ENCODE results near the gene ZYX. TPM values are rescaled to one million over a fixed set of nuclear protein-coding genes. Genes with fewer than 3 reads are reported as not detected.
"Not testable (repeated sequence)": the region's sequence is repeated elsewhere in the genome, so short reads cannot be mapped to it uniquely, and the experiment has no call there.

Gene ZYX
- total and polyA plus RNA-seq, 2 experiments from 2014 or later: 31.8 to 202 TPM

- Histone ChIP-seq H3K9me2 (replicated peaks; ENCODE audit: insufficient read depth) (no peaks in the 10 kb centered on the region), H2AFZ (no peak overlapping the region), H4K20me1 (ENCODE audit: insufficient read depth, poor library complexity, severe bottlenecking) (peaks cover 25% of the 10 kb centered on the region), H3K9me3 (ENCODE audit: low read depth) (no peaks in the 10 kb centered on the region), H3K4me2 (no peak overlapping the region), H3K79me2 (peaks cover 6% of the 10 kb centered on the region), H3K4me3 (no peak overlapping the region), H3K27ac (no peak overlapping the region), H3K36me3 (replicated peaks; ENCODE audit: insufficient read depth, low read depth) (no peaks in the 10 kb centered on the region), H3K27me3 (no peaks in the 10 kb centered on the region), H3K4me1 (ENCODE audit: insufficient read depth) (peaks cover 32% of the 10 kb centered on the region)
- no peak for TF ChIP-seq CTCF (IDR thresholded peaks at IDR 0.05; ENCODE audit: poor library complexity)
- no peak for TF ChIP-seq EZH2 (IDR thresholded peaks at IDR 0.05; ENCODE audit: borderline replicate concordance)
- TF ChIP-seq EZH2phosphoT487 (IDR thresholded peaks at IDR 0.05; ENCODE audit: low read depth, severe bottlenecking, unreplicated experiment): no peak
- no peak for DNase-seq (ENCODE audit: low spot score)
- WGBS (ENCODE audit: low lambda C conversion rate, missing lambda C conversion rate): 94% methylated on average over 10 of the region's 10 CpGs
These were observed 9.1 kb downstream of the ZYX start for GRCh38 chr7:143390104-143390772.

- H3K27ac ChIP-seq: no peak overlapping the region
- H3K36me3 ChIP-seq (replicated peaks; ENCODE audit: insufficient read depth, low read depth): no peaks in the 10 kb centered on the region
- no peaks in the 10 kb centered on the region for H3K9me3 ChIP-seq (ENCODE audit: low read depth)
- H2AFZ ChIP-seq: no peak overlapping the region
- peaks cover 22% of the 10 kb centered on the region for H4K20me1 ChIP-seq (ENCODE audit: insufficient read depth, poor library complexity, severe bottlenecking)
- H3K4me3 ChIP-seq: no peak overlapping the region
- no peaks in the 10 kb centered on the region for H3K9me2 ChIP-seq (replicated peaks; ENCODE audit: insufficient read depth)
- H3K4me2 ChIP-seq: no peak overlapping the region
- TF ChIP-seq EZH2phosphoT487 (IDR thresholded peaks at IDR 0.05; ENCODE audit: low read depth, severe bottlenecking, unreplicated experiment) (no peak), CTCF (IDR thresholded peaks at IDR 0.05; ENCODE audit: poor library complexity) (no peak), EZH2 (IDR thresholded peaks at IDR 0.05; ENCODE audit: borderline replicate concordance) (no peak)
- 96% methylated on average over 9 of the region's 9 CpGs for WGBS (ENCODE audit: low lambda C conversion rate, missing lambda C conversion rate)
- no peak for DNase-seq (ENCODE audit: low spot score)
- H3K79me2 ChIP-seq: peaks cover 2% of the 10 kb centered on the region
- H3K27me3 ChIP-seq: no peaks in the 10 kb centered on the region
- H3K4me1 ChIP-seq (ENCODE audit: insufficient read depth): peaks cover 37% of the 10 kb centered on the region
These were observed 9.7 kb downstream of the ZYX start for GRCh38 chr7:143390773-143391317.

- H2AFZ ChIP-seq: no peak overlapping the region
- DNase-seq (ENCODE audit: low spot score): no peak
- H3K79me2 ChIP-seq: no peaks in the 10 kb centered on the region
- H4K20me1 ChIP-seq (ENCODE audit: insufficient read depth, poor library complexity, severe bottlenecking): peaks cover 13% of the 10 kb centered on the region
- no peaks in the 10 kb centered on the region for H3K27me3 ChIP-seq
- no peaks in the 10 kb centered on the region for H3K36me3 ChIP-seq (replicated peaks; ENCODE audit: insufficient read depth, low read depth)
- no peaks in the 10 kb centered on the region for H3K9me3 ChIP-seq (ENCODE audit: low read depth)
- 85% methylated on average over 24 of the region's 24 CpGs for WGBS (ENCODE audit: low lambda C conversion rate, missing lambda C conversion rate)
- H3K27ac ChIP-seq: peak overlapping the region; percentile 81
- no peak overlapping the region for H3K4me3 ChIP-seq
- TF ChIP-seq EZH2 (IDR thresholded peaks at IDR 0.05; ENCODE audit: borderline replicate concordance) (no peak), EZH2phosphoT487 (IDR thresholded peaks at IDR 0.05; ENCODE audit: low read depth, severe bottlenecking, unreplicated experiment) (no peak), CTCF (IDR thresholded peaks at IDR 0.05; ENCODE audit: poor library complexity) (no peak)
- H3K4me2 ChIP-seq: no peak overlapping the region
- H3K9me2 ChIP-seq (replicated peaks; ENCODE audit: insufficient read depth): no peaks in the 10 kb centered on the region
- H3K4me1 ChIP-seq (ENCODE audit: insufficient read depth): peaks cover 38% of the 10 kb centered on the region
These were observed 10.6 kb downstream of the ZYX start for GRCh38 chr7:143391462-143392404.

GRCh38 chr7:143392427-143392826 is 11.3 kb downstream of the ZYX start:
- H3K79me2 ChIP-seq; H3K27me3 ChIP-seq; H3K4me3 ChIP-seq; DNase-seq (ENCODE audit: low spot score); H4K20me1 ChIP-seq (ENCODE audit: insufficient read depth, poor library complexity, severe bottlenecking); H3K9me2 ChIP-seq (replicated peaks; ENCODE audit: insufficient read depth); H3K36me3 ChIP-seq (replicated peaks; ENCODE audit: insufficient read depth, low read depth); H2AFZ ChIP-seq; H3K4me2 ChIP-seq; H3K9me3 ChIP-seq (ENCODE audit: low read depth): not testable (repeated sequence)
- Histone ChIP-seq H3K4me1 (ENCODE audit: insufficient read depth) (peaks cover 35% of the 10 kb centered on the region), H3K27ac (peak overlapping the region; percentile 81)
- WGBS (ENCODE audit: low lambda C conversion rate, missing lambda C conversion rate): 97% methylated on average over 8 of the region's 8 CpGs
